ENCODE results near the gene NDUFB1. TPM values are rescaled to one million over a fixed set of nuclear protein-coding genes. Genes with fewer than 3 reads are reported as not detected.

Gene NDUFB1
- total and polyA plus RNA-seq, 2 of the 13 experiments (the other 11 are each of a cell fraction or from before 2014, with no cell fraction given) = 181 to 281 TPM

DNA sequence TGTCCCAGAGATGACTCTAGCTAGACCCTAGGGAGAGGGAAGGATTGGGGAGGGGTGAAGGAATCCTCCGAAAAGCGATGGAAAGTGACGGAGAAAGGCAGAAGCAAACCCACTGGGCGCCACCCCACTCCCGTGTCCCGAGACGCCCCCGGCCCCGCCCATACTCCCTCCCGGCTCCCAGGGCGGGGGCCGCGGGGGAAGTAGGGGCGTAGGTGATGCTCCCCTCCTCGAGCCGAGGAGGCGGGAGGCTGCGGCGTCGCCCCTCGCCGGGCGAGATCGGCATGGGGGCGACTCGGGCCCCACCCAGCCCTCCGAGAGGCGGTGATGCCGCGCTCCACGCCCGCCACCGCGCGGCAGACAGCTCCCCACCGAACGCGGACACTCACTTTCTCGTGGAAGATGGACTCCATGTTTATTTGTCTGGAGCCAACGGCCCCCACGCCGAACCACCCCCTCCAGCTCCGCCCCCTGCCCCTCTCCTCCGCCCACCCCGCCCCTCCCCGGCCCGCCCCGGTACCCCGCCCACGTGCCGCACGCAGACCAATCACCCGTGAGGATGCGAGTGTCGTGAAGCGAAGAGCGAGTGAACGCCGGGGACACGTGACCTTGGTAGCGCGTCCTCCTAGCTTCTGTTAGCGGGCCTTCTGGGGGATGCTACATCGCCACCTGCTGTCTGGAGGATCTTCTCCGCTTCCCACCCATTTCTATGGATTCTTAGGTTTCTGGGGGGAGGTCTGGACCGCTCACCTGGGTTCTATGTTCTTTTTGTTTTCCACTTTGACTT is 15.2 kb downstream of the NDUFB1 start, which contains the start of gene ATXN3 (continued):
- TF ChIP-seq POLR2AphosphoS5 (IDR thresholded peaks at IDR 0.05; ENCODE audit: low read depth, low read length) = peak; percentile 64; the same call in 1 of the 2 replicates
- TF ChIP-seq JARID2 (CRISPR knock-in tag; IDR thresholded peaks at IDR 0.05; ENCODE audit: insufficient replicate concordance) = no peak
- TF ChIP-seq GFI1 (CRISPR knock-in tag; IDR thresholded peaks at IDR 0.05; ENCODE audit: borderline replicate concordance) = no peak
- no peak for TF ChIP-seq ZNF841 (CRISPR knock-in tag; IDR thresholded peaks at IDR 0.05; ENCODE audit: borderline replicate concordance)
- no peak for TF ChIP-seq PAX8 (CRISPR knock-in tag; IDR thresholded peaks at IDR 0.05; ENCODE audit: borderline replicate concordance)
- TF ChIP-seq, protein P1, sequence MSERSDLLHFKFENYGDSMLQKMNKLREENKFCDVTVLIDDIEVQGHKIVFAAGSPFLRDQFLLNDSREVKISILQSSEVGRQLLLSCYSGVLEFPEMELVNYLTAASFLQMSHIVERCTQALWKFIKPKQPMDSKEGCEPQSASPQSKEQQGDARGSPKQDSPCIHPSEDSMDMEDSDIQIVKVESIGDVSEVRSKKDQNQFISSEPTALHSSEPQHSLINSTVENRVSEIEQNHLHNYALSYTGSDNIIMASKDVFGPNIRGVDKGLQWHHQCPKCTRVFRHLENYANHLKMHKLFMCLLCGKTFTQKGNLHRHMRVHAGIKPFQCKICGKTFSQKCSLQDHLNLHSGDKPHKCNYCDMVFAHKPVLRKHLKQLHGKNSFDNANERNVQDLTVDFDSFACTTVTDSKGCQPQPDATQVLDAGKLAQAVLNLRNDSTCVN (CRISPR knock-in tag; IDR thresholded peaks at IDR 0.05; ENCODE audit: borderline replicate concordance) = no peak
- peak; percentile 92 for TF ChIP-seq RXRA (CRISPR knock-in tag; IDR thresholded peaks at IDR 0.05)
- TF ChIP-seq SETDB1 (CRISPR knock-in tag; IDR thresholded peaks at IDR 0.05; ENCODE audit: borderline replicate concordance) = no peak
- TF ChIP-seq, protein P2, sequence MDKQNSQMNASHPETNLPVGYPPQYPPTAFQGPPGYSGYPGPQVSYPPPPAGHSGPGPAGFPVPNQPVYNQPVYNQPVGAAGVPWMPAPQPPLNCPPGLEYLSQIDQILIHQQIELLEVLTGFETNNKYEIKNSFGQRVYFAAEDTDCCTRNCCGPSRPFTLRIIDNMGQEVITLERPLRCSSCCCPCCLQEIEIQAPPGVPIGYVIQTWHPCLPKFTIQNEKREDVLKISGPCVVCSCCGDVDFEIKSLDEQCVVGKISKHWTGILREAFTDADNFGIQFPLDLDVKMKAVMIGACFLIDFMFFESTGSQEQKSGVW (CRISPR knock-in tag; IDR thresholded peaks at IDR 0.05; ENCODE audit: borderline replicate concordance) = no peak
- no peak for TF ChIP-seq SRSF4 (IDR thresholded peaks at IDR 0.05; ENCODE audit: low read depth, low read length, poor library complexity, severe bottlenecking)
- peak; percentile 50; the same call in 1 of the 2 replicates for TF ChIP-seq ZBTB38 (CRISPR knock-in tag; IDR thresholded peaks at IDR 0.05)
- TF ChIP-seq, protein P3, sequence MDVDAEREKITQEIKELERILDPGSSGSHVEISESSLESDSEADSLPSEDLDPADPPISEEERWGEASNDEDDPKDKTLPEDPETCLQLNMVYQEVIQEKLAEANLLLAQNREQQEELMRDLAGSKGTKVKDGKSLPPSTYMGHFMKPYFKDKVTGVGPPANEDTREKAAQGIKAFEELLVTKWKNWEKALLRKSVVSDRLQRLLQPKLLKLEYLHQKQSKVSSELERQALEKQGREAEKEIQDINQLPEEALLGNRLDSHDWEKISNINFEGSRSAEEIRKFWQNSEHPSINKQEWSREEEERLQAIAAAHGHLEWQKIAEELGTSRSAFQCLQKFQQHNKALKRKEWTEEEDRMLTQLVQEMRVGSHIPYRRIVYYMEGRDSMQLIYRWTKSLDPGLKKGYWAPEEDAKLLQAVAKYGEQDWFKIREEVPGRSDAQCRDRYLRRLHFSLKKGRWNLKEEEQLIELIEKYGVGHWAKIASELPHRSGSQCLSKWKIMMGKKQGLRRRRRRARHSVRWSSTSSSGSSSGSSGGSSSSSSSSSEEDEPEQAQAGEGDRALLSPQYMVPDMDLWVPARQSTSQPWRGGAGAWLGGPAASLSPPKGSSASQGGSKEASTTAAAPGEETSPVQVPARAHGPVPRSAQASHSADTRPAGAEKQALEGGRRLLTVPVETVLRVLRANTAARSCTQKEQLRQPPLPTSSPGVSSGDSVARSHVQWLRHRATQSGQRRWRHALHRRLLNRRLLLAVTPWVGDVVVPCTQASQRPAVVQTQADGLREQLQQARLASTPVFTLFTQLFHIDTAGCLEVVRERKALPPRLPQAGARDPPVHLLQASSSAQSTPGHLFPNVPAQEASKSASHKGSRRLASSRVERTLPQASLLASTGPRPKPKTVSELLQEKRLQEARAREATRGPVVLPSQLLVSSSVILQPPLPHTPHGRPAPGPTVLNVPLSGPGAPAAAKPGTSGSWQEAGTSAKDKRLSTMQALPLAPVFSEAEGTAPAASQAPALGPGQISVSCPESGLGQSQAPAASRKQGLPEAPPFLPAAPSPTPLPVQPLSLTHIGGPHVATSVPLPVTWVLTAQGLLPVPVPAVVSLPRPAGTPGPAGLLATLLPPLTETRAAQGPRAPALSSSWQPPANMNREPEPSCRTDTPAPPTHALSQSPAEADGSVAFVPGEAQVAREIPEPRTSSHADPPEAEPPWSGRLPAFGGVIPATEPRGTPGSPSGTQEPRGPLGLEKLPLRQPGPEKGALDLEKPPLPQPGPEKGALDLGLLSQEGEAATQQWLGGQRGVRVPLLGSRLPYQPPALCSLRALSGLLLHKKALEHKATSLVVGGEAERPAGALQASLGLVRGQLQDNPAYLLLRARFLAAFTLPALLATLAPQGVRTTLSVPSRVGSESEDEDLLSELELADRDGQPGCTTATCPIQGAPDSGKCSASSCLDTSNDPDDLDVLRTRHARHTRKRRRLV (CRISPR knock-in tag; IDR thresholded peaks at IDR 0.05) = no peak
- TF ChIP-seq, protein P4, sequence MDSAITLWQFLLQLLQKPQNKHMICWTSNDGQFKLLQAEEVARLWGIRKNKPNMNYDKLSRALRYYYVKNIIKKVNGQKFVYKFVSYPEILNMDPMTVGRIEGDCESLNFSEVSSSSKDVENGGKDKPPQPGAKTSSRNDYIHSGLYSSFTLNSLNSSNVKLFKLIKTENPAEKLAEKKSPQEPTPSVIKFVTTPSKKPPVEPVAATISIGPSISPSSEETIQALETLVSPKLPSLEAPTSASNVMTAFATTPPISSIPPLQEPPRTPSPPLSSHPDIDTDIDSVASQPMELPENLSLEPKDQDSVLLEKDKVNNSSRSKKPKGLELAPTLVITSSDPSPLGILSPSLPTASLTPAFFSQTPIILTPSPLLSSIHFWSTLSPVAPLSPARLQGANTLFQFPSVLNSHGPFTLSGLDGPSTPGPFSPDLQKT (CRISPR knock-in tag; IDR thresholded peaks at IDR 0.05; ENCODE audit: borderline replicate concordance) = no peak
- no peak for TF ChIP-seq MBD4 (IDR thresholded peaks at IDR 0.05; ENCODE audit: borderline replicate concordance, low read length)
- TF ChIP-seq ZNF263 (CRISPR knock-in tag; IDR thresholded peaks at IDR 0.05) = 0 out of 2 replicates have a peak, but pooled peaks have one; percentile 33
- 0 out of 2 replicates have a peak, but pooled peaks have one; percentile 76 for TF ChIP-seq MED13 (CRISPR knock-in tag; IDR thresholded peaks at IDR 0.05)
- TF ChIP-seq, protein P5, sequence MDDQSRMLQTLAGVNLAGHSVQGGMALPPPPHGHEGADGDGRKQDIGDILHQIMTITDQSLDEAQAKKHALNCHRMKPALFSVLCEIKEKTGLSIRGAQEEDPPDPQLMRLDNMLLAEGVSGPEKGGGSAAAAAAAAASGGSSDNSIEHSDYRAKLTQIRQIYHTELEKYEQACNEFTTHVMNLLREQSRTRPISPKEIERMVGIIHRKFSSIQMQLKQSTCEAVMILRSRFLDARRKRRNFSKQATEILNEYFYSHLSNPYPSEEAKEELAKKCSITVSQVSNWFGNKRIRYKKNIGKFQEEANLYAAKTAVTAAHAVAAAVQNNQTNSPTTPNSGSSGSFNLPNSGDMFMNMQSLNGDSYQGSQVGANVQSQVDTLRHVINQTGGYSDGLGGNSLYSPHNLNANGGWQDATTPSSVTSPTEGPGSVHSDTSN (CRISPR knock-in tag; IDR thresholded peaks at IDR 0.05; ENCODE audit: borderline replicate concordance) = no peak

All from HepG2 (cell line).